Measurements from ENCODE around the gene MAP7.

- TF ChIP-seq, protein P1, sequence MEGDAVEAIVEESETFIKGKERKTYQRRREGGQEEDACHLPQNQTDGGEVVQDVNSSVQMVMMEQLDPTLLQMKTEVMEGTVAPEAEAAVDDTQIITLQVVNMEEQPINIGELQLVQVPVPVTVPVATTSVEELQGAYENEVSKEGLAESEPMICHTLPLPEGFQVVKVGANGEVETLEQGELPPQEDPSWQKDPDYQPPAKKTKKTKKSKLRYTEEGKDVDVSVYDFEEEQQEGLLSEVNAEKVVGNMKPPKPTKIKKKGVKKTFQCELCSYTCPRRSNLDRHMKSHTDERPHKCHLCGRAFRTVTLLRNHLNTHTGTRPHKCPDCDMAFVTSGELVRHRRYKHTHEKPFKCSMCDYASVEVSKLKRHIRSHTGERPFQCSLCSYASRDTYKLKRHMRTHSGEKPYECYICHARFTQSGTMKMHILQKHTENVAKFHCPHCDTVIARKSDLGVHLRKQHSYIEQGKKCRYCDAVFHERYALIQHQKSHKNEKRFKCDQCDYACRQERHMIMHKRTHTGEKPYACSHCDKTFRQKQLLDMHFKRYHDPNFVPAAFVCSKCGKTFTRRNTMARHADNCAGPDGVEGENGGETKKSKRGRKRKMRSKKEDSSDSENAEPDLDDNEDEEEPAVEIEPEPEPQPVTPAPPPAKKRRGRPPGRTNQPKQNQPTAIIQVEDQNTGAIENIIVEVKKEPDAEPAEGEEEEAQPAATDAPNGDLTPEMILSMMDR (IDR thresholded peaks at IDR 0.05; ENCODE audit: low read depth, low read length, missing input control) = no peak
- TF ChIP-seq HNF4G (IDR thresholded peaks at IDR 0.05) (no peak), RAD21 (IDR thresholded peaks at IDR 0.05) (no peak), YY1 (IDR thresholded peaks at IDR 0.05) (no peak), RXRA (IDR thresholded peaks at IDR 0.05) (no peak)
Observed at GRCh38 chr6:136330634-136331033, 219.6 kb downstream of the MAP7 start.
